ENCODE data around the gene HOXA9. TPM values are rescaled to one million over a fixed set of nuclear protein-coding genes. Genes with fewer than 3 reads are reported as not detected.
A peak's percentile ranks its signal among the peaks of the same experiment; 100 is the strongest.

HOXA9 gene
- total RNA-seq, 1 donor from 2014 or later = 7.4 TPM

- DNase-seq (ENCODE audit: low spot score) = peak; percentile 58
Observed at GRCh38 chr7:27188386-27189294, 23.3 kb upstream of the HOXA9 start.

GRCh38 chr7:27187475-27188385 is 22.4 kb upstream of the HOXA9 start:
- DNase-seq (ENCODE audit: low spot score) = peak; percentile 42

- no peak for DNase-seq (ENCODE audit: low spot score)
Observed at GRCh38 chr7:27186668-27187474, 21.5 kb upstream of the HOXA9 start.

GRCh38 chr7:27185854-27186667 is 20.7 kb upstream of the HOXA9 start:
- peak; percentile 48 for DNase-seq (ENCODE audit: low spot score)

DNA sequence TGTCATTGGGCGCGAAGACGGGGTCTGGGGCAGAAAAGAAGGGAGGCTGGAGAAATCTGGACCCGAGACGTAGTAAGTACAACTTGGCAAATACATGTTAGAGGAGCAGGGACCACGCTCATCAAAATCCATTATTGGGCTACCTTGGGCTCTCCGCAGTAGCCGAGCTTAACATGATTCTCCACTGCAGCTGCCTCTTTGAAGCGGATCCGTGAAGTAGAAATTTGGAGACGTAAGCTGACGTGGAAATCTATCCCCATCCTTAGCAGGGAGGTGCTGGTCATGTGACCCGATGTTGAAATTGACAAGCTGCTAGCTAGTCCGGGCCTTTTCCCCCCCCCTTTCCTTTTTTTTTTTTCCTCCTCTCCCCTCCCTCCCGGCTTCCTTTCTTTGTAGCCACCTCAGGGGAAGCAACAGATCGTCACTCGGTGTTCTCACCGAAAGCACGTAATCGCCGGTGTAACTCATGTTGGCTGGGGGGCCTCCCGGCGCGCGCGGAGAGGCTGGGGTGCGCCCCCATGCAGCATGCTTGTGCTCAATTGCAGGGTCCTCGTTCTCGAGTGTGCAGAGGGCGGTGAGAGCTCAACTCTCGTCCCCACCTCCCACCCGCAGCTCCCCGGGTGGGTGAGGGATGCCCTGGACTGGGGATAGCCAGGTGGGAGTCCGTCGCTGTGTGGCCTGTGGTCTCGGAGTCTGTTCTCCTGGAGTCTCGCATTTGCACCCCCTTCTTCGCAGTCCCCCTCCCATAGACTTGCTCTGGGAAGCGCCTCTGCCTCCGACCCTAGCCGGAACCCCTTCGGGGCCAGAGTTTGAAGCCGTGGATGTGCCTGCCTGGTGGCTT is 19.9 kb upstream of the HOXA9 start, which contains the start of gene HOXA11:
Gene HOXA11, minus strand, starts transcription at position 220 of the 841 bp plus-strand sequence. Its CDS starts 88 bp downstream, at position 132.
- DNase-seq (ENCODE audit: low spot score) = peak; percentile 84

- DNase-seq (ENCODE audit: low spot score) = peak; percentile 49
Observed at GRCh38 chr7:27184337-27185012, 19.1 kb upstream of the HOXA9 start.

- DNase-seq (ENCODE audit: low spot score) = no peak
Observed at GRCh38 chr7:27183682-27184336, 18.5 kb upstream of the HOXA9 start.

- peak; percentile 41 for DNase-seq (ENCODE audit: low spot score)
Observed at GRCh38 chr7:27182861-27183681, 17.7 kb upstream of the HOXA9 start.

DNA sequence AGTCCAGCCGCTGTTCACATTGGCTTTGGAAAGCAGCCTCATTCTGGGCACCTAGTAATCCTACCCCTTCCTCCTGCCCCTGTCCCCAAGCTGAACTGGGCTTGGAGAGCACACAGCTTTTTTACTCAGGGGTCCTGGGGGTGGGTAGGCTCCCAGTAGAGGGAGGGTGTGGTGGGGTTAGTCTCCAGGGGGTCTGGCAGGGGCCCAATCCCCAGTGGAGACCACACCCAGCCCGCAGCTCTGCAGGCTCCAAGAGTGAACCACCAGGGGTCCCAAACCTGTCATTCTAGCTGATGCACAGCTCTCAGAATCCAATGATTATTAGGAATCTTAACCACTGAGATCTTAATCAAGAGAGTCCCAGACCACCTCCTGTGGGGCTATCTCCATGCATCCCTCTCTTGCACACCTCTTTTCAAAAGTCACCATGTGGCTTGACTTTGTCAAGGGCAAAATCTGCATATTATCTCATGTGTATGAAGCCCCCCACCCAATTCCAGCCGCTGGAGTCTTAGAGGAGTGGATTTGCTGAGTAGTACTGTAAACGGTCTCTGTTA is 17.0 kb upstream of the HOXA9 start:
- DNase-seq (ENCODE audit: low spot score) = peak; percentile 43

GRCh38 chr7:27181795-27182275 is 16.5 kb upstream of the HOXA9 start:
- DNase-seq (ENCODE audit: low spot score) = peak; percentile 39

- peak; percentile 43 for DNase-seq (ENCODE audit: low spot score)
Observed at GRCh38 chr7:27180431-27181420, 15.4 kb upstream of the HOXA9 start.

- peak; percentile 85 for DNase-seq (ENCODE audit: low spot score)
Observed at GRCh38 chr7:27179503-27180430, 14.4 kb upstream of the HOXA9 start.

- DNase-seq (ENCODE audit: low spot score) = peak; percentile 35
Observed at GRCh38 chr7:27179030-27179429, 13.7 kb upstream of the HOXA9 start.

GRCh38 chr7:27178366-27178765 is 13.0 kb upstream of the HOXA9 start:
- DNase-seq (ENCODE audit: low spot score) = peak; percentile 44
